ENCODE measurements around the gene MCF2L. TPM values are rescaled to one million over a fixed set of nuclear protein-coding genes. Genes with fewer than 3 reads are reported as not detected.

Gene MCF2L
- total and polyA plus RNA-seq, 10 of the 15 experiments (the other 5 are each of a cell fraction or from before 2014, with no cell fraction given) = 0.06 to 1.1 (median 0.21) TPM; not detected in 2

DNA sequence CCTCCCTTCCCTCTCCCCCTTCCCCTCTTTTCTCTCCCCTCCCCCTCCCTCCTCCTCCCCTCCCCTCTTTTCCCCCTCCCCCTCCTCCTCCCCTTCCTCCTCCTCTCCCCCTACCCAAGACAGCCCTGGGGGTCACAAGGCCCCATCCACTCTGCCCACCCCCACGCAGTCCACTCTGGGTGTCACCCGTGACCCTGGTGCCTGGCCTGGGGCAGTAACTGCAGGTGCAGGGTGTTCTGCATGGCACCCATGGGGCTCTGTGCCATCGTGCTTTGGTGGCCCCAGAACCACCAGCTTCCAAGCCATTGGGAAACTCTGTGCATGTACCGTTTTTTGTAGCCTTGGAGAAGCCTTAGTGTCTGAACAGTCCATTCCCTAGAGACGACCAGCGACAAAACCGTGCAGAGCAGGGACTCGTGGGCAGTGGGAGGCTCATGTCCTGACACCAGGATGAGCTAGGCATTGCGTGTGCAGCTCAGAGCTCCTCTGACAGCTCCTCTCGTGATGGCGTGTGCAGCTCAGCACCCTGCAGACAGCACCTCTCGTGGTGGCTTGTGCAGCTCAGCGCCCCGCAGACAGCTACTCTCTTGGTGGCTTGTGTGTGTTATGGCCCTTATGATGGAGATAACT, 92.9 kb downstream of the MCF2L start (continued):
- TF ChIP-seq, protein P1, sequence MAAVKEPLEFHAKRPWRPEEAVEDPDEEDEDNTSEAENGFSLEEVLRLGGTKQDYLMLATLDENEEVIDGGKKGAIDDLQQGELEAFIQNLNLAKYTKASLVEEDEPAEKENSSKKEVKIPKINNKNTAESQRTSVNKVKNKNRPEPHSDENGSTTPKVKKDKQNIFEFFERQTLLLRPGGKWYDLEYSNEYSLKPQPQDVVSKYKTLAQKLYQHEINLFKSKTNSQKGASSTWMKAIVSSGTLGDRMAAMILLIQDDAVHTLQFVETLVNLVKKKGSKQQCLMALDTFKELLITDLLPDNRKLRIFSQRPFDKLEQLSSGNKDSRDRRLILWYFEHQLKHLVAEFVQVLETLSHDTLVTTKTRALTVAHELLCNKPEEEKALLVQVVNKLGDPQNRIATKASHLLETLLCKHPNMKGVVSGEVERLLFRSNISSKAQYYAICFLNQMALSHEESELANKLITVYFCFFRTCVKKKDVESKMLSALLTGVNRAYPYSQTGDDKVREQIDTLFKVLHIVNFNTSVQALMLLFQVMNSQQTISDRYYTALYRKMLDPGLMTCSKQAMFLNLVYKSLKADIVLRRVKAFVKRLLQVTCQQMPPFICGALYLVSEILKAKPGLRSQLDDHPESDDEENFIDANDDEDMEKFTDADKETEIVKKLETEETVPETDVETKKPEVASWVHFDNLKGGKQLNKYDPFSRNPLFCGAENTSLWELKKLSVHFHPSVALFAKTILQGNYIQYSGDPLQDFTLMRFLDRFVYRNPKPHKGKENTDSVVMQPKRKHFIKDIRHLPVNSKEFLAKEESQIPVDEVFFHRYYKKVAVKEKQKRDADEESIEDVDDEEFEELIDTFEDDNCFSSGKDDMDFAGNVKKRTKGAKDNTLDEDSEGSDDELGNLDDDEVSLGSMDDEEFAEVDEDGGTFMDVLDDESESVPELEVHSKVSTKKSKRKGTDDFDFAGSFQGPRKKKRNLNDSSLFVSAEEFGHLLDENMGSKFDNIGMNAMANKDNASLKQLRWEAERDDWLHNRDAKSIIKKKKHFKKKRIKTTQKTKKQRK (IDR thresholded peaks at IDR 0.05; ENCODE audit: low read depth, low read length) = no peak
- TF ChIP-seq, protein P2, sequence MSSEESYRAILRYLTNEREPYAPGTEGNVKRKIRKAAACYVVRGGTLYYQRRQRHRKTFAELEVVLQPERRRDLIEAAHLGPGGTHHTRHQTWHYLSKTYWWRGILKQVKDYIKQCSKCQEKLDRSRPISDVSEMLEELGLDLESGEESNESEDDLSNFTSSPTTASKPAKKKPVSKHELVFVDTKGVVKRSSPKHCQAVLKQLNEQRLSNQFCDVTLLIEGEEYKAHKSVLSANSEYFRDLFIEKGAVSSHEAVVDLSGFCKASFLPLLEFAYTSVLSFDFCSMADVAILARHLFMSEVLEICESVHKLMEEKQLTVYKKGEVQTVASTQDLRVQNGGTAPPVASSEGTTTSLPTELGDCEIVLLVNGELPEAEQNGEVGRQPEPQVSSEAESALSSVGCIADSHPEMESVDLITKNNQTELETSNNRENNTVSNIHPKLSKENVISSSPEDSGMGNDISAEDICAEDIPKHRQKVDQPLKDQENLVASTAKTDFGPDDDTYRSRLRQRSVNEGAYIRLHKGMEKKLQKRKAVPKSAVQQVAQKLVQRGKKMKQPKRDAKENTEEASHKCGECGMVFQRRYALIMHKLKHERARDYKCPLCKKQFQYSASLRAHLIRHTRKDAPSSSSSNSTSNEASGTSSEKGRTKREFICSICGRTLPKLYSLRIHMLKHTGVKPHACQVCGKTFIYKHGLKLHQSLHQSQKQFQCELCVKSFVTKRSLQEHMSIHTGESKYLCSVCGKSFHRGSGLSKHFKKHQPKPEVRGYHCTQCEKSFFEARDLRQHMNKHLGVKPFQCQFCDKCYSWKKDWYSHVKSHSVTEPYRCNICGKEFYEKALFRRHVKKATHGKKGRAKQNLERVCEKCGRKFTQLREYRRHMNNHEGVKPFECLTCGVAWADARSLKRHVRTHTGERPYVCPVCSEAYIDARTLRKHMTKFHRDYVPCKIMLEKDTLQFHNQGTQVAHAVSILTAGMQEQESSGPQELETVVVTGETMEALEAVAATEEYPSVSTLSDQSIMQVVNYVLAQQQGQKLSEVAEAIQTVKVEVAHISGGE (CRISPR knock-in tag; IDR thresholded peaks at IDR 0.05) = no peak
- no peak for TF ChIP-seq YBX1 (IDR thresholded peaks at IDR 0.05)

DNA sequence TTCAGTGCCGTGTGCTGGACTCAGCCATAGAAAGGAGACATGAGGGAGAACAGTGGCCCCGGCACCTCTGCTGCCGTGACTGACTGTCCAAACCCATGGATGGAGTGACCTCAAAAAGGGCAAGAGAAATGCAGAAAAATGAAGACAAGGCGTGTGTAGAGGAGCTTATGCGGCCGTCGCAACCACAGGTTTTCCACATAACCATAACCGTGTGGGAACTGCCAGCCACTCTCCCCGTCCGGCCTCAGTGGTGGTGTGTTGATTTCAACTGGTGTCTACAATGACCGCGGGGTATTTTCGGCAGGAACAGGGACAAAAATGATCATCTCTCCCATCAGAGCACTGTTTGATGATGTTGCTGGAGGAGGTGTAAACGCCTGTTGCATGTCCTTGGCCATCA, 93.7 kb downstream of the MCF2L start:
- CTCF ChIA-PET = no interaction called here
- POLR2A ChIA-PET = no interaction called here
- DNase-seq (ENCODE audit: low read depth, low spot score) (no peak), ATAC-seq (no peak), FAIRE-seq (no peak)
- SMC1A ChIA-PET (ENCODE audit: uncharacterized antibody, unreplicated experiment) = no interaction called here
- TF ChIP-seq ZNF24 (IDR thresholded peaks at IDR 0.05) = no peak
- Histone ChIP-seq H3K9ac (ENCODE audit: control insufficient read depth, insufficient read depth, low read length) (no peak overlapping the region), H3K4me1 (ENCODE audit: control insufficient read depth, insufficient read depth, low read length) (no peaks in the 10 kb centered on the region), H4K20me1 (ENCODE audit: control insufficient read depth, insufficient read depth) (no peaks in the 10 kb centered on the region), H3K27ac (ENCODE audit: control insufficient read depth, insufficient read depth) (no peak overlapping the region), H3K27me3 (replicated peaks in 1 of 2; ENCODE audit: control insufficient read depth in 2 of 2, insufficient read depth in 2 of 2, low read length in 1 of 2) (no peaks in the 10 kb centered on the region), H3K4me2 (ENCODE audit: control insufficient read depth, insufficient read depth) (no peak overlapping the region), H3K4me3 (no peak overlapping the region), H3K9me3 (replicated peaks; ENCODE audit: control insufficient read depth, insufficient read depth, low read length) (no peaks in the 10 kb centered on the region; the same call in 2 of the 3 replicates), H3K79me2 (ENCODE audit: control insufficient read depth, insufficient read depth, low read length) (no peaks in the 10 kb centered on the region), H2AFZ (ENCODE audit: control insufficient read depth, low read depth, low read length) (no peak overlapping the region), H3K36me3 (ENCODE audit: control insufficient read depth in 2 of 2, insufficient read depth in 2 of 2, low read length in 1 of 2) (no peaks in the 10 kb centered on the region)
- in situ Hi-C loops (cut with MboI) (no loop called here), intact Hi-C loops (cut with micrococcal nuclease; ENCODE audit: unreplicated experiment) (no loop called here)
- WGBS (ENCODE audit: insufficient coverage, insufficient replicate concordance, low lambda C conversion rate, missing lambda C conversion rate) = 67% methylated on average over 14 of the region's 14 CpGs
- BruUV-seq (replicated peaks) = no TSS peak
- RAD21 ChIA-PET (ENCODE audit: unreplicated experiment) = no interaction called here
